HepG2 (cell line): ENCODE results near the gene PBX1. TPM values are rescaled to one million over a fixed set of nuclear protein-coding genes. Genes with fewer than 3 reads are reported as not detected.

Source experiments
- ATAC-seq: fragments of 200-7000 bp; cut with Tn5 transposase; 3 replicates; pipeline ENCODE4 v1.9.1; 2020; ENCODE audit warnings: mild to moderate bottlenecking, moderate library complexity
- BruUV-seq: library from RNA; stranded (reverse); fragments of 400-500 nt; replicated peaks from 2 replicates; lab custom pipeline; 2021; lab: Mats Ljungman, UMichigan
- CTCF ChIA-PET: fragments of 300-600 bp; formaldehyde crosslinking; extraction: SDS; loops from one replicate; lab custom pipeline; 2021; ENCODE audit warnings: low total read pairs, inconsistent platforms, low intra/inter-chr PET ratio; lab: Yijun Ruan, JAX
- POLR2A ChIA-PET: fragments of 350-600 bp; sonication (Branson Sonifier 250); formaldehyde crosslinking; loops from one replicate; lab custom pipeline; 2020; ENCODE audit warnings: antibody characterized with exemption, inconsistent platforms; lab: Yijun Ruan, JAX
- DNase-seq: peaks from one replicate; pipeline ENCODE4 v3.0.0-alpha.2; 2015; ENCODE audit warnings: low spot score
- FAIRE-seq: peaks from 3 replicates; lab custom pipeline; 2011; peaks lifted over from hg19 to GRCh38; lab: Jason Lieb, UNC
- H2AFZ ChIP-seq: one replicate; pipeline ENCODE4 v1.6.1; 2011; ENCODE audit warnings: low read length, inconsistent platforms
- H3K27ac ChIP-seq: fragments of 300-600 bp; 3 replicates; pipeline ENCODE4 v1.8.0; 2011; ENCODE audit warnings: mixed run types, mild to moderate bottlenecking, mixed read lengths, low read length, inconsistent platforms; ENCODE audit not compliant: insufficient read depth; ENCODE audit errors: extremely low read length
- H3K27me3 ChIP-seq, 2 experiments: fragments of 200-600 bp in 1 of 2; 2 replicates in 1 of 2; 3 replicates in 1 of 2; pipeline versions ENCODE4 v1.6.0 to v1.8.0; 2011; ENCODE audit warnings: low read length in 2 of 2, mild to moderate bottlenecking in 2 of 2, moderate library complexity in 2 of 2, inconsistent platforms in 1 of 2; ENCODE audit not compliant: insufficient read depth in 2 of 2, control insufficient read depth in 1 of 2
- H3K36me3 ChIP-seq, 2 experiments: fragments of 200-600 bp in 1 of 2; replicated peaks in 1 of 2; 2 replicates in 1 of 2; 3 replicates in 1 of 2; pipeline versions ENCODE4 v1.5.1 to v1.8.0; 2011; ENCODE audit warnings: low read length in 2 of 2, inconsistent platforms in 1 of 2; ENCODE audit not compliant: insufficient read depth in 2 of 2, control insufficient read depth in 1 of 2
- H3K4me1 ChIP-seq: 2 replicates; pipeline ENCODE4 v1.5.1; 2012; ENCODE audit warnings: low read length, inconsistent platforms; ENCODE audit not compliant: insufficient read depth
- H3K4me2 ChIP-seq: 2 replicates; pipeline ENCODE4 v1.6.0; 2011; ENCODE audit warnings: low read depth, low read length, inconsistent platforms
- H3K4me3 ChIP-seq, 3 experiments: fragments of 200-600 bp in 1 of 3; sonication (generic), shearing (Covaris generic) in 1 of 3; replicated peaks in 1 of 3; 2 replicates each; pipeline ENCODE4 v1.5.1; 2011 to 2016; ENCODE audit warnings: low read length in 3 of 3, inconsistent platforms in 2 of 3, low read depth in 2 of 3, mild to moderate bottlenecking in 2 of 3, control low read depth in 1 of 3, mixed read lengths in 1 of 3; ENCODE audit not compliant: insufficient read depth in 1 of 3
- H3K79me2 ChIP-seq: one replicate; pipeline ENCODE4 v1.6.1; 2011; ENCODE audit warnings: low read length, inconsistent platforms; ENCODE audit not compliant: insufficient read depth
- H3K9ac ChIP-seq: 2 replicates; pipeline ENCODE4 v1.6.0; 2011; ENCODE audit warnings: mild to moderate bottlenecking, low read depth, low read length, inconsistent platforms; ENCODE audit not compliant: insufficient read depth
- H3K9me3 ChIP-seq: 2 replicates; pipeline ENCODE4 v1.5.1; 2012; ENCODE audit warnings: mild to moderate bottlenecking, low read length
- H4K20me1 ChIP-seq: 2 replicates; pipeline ENCODE4 v1.6.0; 2011; ENCODE audit warnings: inconsistent platforms, mild to moderate bottlenecking, low read length, moderate library complexity; ENCODE audit not compliant: insufficient read depth
- IRF2 ChIP-seq: IDR thresholded peaks from 2 replicates; pipeline ENCODE4 v1.6.1; 2018; ENCODE audit warnings: missing genetic modification reagents, missing compliant biosample characterization
- MTF1 ChIP-seq: sonication (generic); formaldehyde crosslinking; IDR thresholded peaks from 2 replicates; pipeline ENCODE4 v1.5.0; 2020; ENCODE audit warnings: missing genetic modification reagents
- MYC ChIP-seq: sonication (generic); formaldehyde crosslinking; IDR thresholded peaks from 2 replicates; pipeline ENCODE4 v1.9.0; 2021; ENCODE audit warnings: missing genetic modification reagents, borderline replicate concordance
- RFX3 ChIP-seq: IDR thresholded peaks from 2 replicates; pipeline ENCODE4 v1.6.1; 2016; ENCODE audit warnings: missing biosample characterization, missing genetic modification reagents
- RFX5 ChIP-seq: IDR thresholded peaks from 2 replicates; pipeline ENCODE4 v1.6.1; 2011; ENCODE audit warnings: low read depth, low read length, improper control_type of control experiment
- SRF ChIP-seq: IDR thresholded peaks from 2 replicates; pipeline ENCODE4 v1.6.1; 2011; ENCODE audit warnings: mild to moderate bottlenecking, low read depth, low read length, moderate library complexity
- TAF15 ChIP-seq: fragments of 200-400 bp; formaldehyde crosslinking; IDR thresholded peaks from one replicate; pipeline ENCODE4 v1.6.1; 2018; ENCODE audit warnings: mild to moderate bottlenecking, low read depth, low read length; ENCODE audit not compliant: poor library complexity, severe bottlenecking
- TBL1XR1 ChIP-seq: fragments of 150-350 bp; IDR thresholded peaks from 2 replicates; pipeline ENCODE4 v1.6.1; 2014; ENCODE audit warnings: borderline replicate concordance, low read length; ENCODE audit not compliant: partially characterized antibody
- THYN1 ChIP-seq: sonication (generic); formaldehyde crosslinking; IDR thresholded peaks from 2 replicates; pipeline ENCODE4 v1.8.1; 2023; ENCODE audit warnings: low read depth, mild to moderate bottlenecking, moderate library complexity, missing genetic modification reagents, borderline replicate concordance
- ZNF101 ChIP-seq: sonication (generic); formaldehyde crosslinking; IDR thresholded peaks from 2 replicates; pipeline ENCODE4 v1.4.0; 2020; ENCODE audit warnings: mild to moderate bottlenecking, low read depth, missing genetic modification reagents, borderline replicate concordance
- ZNF468 ChIP-seq: sonication (generic); formaldehyde crosslinking; IDR thresholded peaks from 2 replicates; pipeline ENCODE4 v1.8.0; 2022; ENCODE audit warnings: mild to moderate bottlenecking, moderate library complexity, missing genetic modification reagents
- ZNF564 ChIP-seq: sonication (generic); formaldehyde crosslinking; IDR thresholded peaks from 2 replicates; pipeline ENCODE4 v1.8.1; 2023; ENCODE audit warnings: mild to moderate bottlenecking, missing genetic modification reagents
- ZNF660 ChIP-seq: sonication (generic); formaldehyde crosslinking; IDR thresholded peaks from 2 replicates; pipeline ENCODE4 v1.5.1; 2020; ENCODE audit warnings: mild to moderate bottlenecking, low read depth, missing genetic modification reagents, borderline replicate concordance
- WGBS: methylation state at CpG from one replicate; pipeline ENCODE4 v1.1.6; 2017; ENCODE audit warnings: low lambda C conversion rate; 5-methylcytosine and 5-hydroxymethylcytosine counted together
- in situ Hi-C: cut with HindIII; loops from 2 replicates; pipeline ENCODE4 v1.10.0; 2017; ENCODE audit warnings: low pct_unique_long_range_greater_than_20kb; ENCODE audit not compliant: extremely low pct_ligation_motif_present
- intact Hi-C: fragments of 100-400 bp; cut with micrococcal nuclease; formaldehyde crosslinking; loops from one replicate; pipeline ENCODE4 v1.10.0; 2022; ENCODE audit not compliant: unreplicated experiment
- polyA plus RNA-seq, 8 experiments: library from polyadenylated mRNA; depleted of rRNA in 3 of 8; stranded (reverse) in 7 of 8; unstranded in 1 of 8; fragments of >200 nt; fragmentation: Illumina TruSeq in 4 of 8; extraction: Trizol in 4 of 8; gene quantifications; 2 replicates each; pipeline versions ENCODE4 v1.2.1 to v1.2.3, GENCODE V29; 2011 to 2016; ENCODE audit warnings: low read depth in 4 of 8, missing spikeins in 1 of 8, mixed read lengths in 1 of 8; ENCODE audit not compliant: insufficient read depth in 1 of 8
- total RNA-seq, 5 experiments: library from RNA; depleted of rRNA; stranded (reverse); fragments of >200 nt; fragmentation: Illumina TruSeq; extraction: Trizol; gene quantifications; 2 replicates each; pipeline ENCODE4 v1.2.3, GENCODE V29; 2016; ENCODE audit warnings: low read depth in 1 of 5
- TF ChIP-seq, protein P1 (sequence below): sonication (generic); formaldehyde crosslinking; IDR thresholded peaks from 2 replicates; pipeline ENCODE4 v1.5.0; 2020; ENCODE audit warnings: mild to moderate bottlenecking, missing genetic modification reagents, borderline replicate concordance

PBX1 gene
- total and polyA plus RNA-seq, 2 of the 13 experiments (the other 11 are each of a cell fraction or from before 2014, with no cell fraction given) = 0.24 TPM; not detected in 1

DNA sequence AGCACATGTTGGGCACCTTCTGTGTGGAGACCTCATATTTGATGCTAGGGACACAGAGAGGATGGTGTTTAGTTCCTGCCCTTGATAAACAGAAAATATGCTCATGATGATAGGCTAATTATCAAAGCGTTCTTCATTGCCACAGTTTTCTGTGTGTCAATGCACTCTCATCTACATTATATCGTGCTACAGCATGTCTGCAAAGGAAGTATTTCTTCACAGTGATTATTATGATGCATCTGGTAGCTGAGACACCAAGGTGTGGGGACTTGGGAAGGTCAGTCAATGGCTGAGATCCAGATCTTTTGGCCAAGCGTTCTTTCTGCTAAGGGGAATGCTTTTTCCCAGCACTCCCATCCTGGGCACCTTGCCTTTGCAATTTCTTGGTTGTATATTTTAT is 321.2 kb downstream of the PBX1 start:
- FAIRE-seq (no peak), DNase-seq (no peak)
- Histone ChIP-seq H3K27ac (no peak overlapping the region), H3K4me2 (no peak overlapping the region), H3K79me2 (no peaks in the 10 kb centered on the region), H3K9ac (no peak overlapping the region), H3K9me3 (no peaks in the 10 kb centered on the region)
- BruUV-seq = no TSS peak
- intact Hi-C loops = no loop called here
- WGBS = 0% methylated on average over 3 of the region's 3 CpGs
- TF ChIP-seq ZNF468 (CRISPR knock-in tag) (no peak), MYC (no peak), ZNF564 (CRISPR knock-in tag) (no peak), TAF15 (no peak), THYN1 (CRISPR knock-in tag) (no peak), SRF (no peak)
- TF ChIP-seq, protein P1, sequence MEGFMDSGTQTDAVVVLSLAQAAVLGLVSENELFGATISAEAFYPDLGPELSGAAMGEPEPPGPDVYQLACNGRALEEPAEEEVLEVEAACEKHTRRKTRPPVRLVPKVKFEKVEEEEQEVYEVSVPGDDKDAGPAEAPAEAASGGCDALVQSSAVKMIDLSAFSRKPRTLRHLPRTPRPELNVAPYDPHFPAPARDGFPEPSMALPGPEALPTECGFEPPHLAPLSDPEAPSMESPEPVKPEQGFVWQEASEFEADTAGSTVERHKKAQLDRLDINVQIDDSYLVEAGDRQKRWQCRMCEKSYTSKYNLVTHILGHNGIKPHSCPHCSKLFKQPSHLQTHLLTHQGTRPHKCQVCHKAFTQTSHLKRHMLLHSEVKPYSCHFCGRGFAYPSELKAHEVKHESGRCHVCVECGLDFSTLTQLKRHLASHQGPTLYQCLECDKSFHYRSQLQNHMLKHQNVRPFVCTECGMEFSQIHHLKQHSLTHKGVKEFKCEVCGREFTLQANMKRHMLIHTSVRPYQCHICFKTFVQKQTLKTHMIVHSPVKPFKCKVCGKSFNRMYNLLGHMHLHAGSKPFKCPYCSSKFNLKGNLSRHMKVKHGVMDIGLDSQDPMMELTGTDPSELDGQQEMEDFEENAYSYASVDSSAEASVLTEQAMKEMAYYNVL (CRISPR knock-in tag) = no peak
- TF ChIP-seq, all 625 proteins: peak for 0
- no peaks in the 10 kb centered on the region for H3K36me3 ChIP-seq
- H3K4me3 ChIP-seq = no peak overlapping the region
- in situ Hi-C loops = no loop called here
- H3K27me3 ChIP-seq = no peaks in the 10 kb centered on the region
- CTCF ChIA-PET = no interaction called here
- H4K20me1 ChIP-seq = no peaks in the 10 kb centered on the region
- H3K4me1 ChIP-seq = no peaks in the 10 kb centered on the region
- no peak overlapping the region for H2AFZ ChIP-seq
- no peak for ATAC-seq
- POLR2A ChIA-PET = no interaction called here

DNA sequence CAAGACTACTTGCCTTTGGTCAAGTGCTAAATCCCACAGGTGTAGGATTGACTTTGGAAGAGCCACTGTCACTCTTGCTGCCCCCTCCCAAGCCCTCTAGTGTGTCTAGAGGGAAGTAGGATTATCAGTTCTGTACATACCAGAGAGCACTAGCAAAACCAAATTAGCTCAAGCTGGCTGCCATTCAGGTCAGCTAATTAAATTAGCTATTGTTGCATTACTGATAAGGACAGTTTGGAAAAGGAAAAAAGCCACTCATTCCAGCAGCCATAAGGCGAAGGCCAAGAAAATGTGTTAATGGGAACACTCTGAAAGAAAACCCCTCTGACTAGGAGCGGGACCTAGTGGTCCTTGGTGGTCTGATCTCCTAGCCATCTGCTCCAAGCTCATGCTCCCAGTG is 321.7 kb downstream of the PBX1 start:
- no TSS peak for BruUV-seq
- Histone ChIP-seq H4K20me1 (no peaks in the 10 kb centered on the region), H3K4me3 (no peak overlapping the region), H2AFZ (no peak overlapping the region), H3K79me2 (no peaks in the 10 kb centered on the region), H3K9ac (no peak overlapping the region), H3K4me1 (no peaks in the 10 kb centered on the region), H3K4me2 (no peak overlapping the region), H3K27me3 (no peaks in the 10 kb centered on the region), H3K27ac (no peak overlapping the region), H3K9me3 (no peaks in the 10 kb centered on the region), H3K36me3 (no peaks in the 10 kb centered on the region)
- in situ Hi-C loops (no loop called here), intact Hi-C loops (no loop called here)
- 0% methylated on average over 1 of the region's 2 CpGs for WGBS
- DNase-seq (no peak), ATAC-seq (no peak), FAIRE-seq (no peak)
- TF ChIP-seq TBL1XR1 (no peak), ZNF101 (CRISPR knock-in tag) (no peak), RFX3 (CRISPR knock-in tag) (no peak), ZNF564 (CRISPR knock-in tag) (no peak), RFX5 (no peak), ZNF660 (CRISPR knock-in tag) (no peak), MTF1 (CRISPR knock-in tag) (no peak), IRF2 (CRISPR knock-in tag) (no peak)
- CTCF ChIA-PET = no interaction called here
- POLR2A ChIA-PET = no interaction called here
